ENCODE measurements around the gene NCKAP1. TPM values are rescaled to one million over a fixed set of nuclear protein-coding genes. Genes with fewer than 3 reads are reported as not detected.

The NCKAP1 gene
- total and polyA plus RNA-seq, 2 of the 4 experiments (the other 2 are of a cell fraction) = 91.1 to 160 TPM

GRCh38 chr2:182951948-182952663 is 86.2 kb downstream of the NCKAP1 start:
- Histone ChIP-seq H3K18ac (ENCODE audit: low read depth, low read length) (no peak overlapping the region), H3K56ac (ENCODE audit: extremely low read depth, insufficient read depth, low read length) (no peak overlapping the region), H4K20me1 (ENCODE audit: insufficient read depth, low read length) (peaks cover 3% of the 10 kb centered on the region; the same call in 1 of the 2 replicates), H3K9me3 (ENCODE audit: control insufficient read depth, insufficient read depth, low read length) (no peaks in the 10 kb centered on the region), H4K91ac (ENCODE audit: insufficient read depth, low read depth, low read length) (no peak overlapping the region), H3K4ac (ENCODE audit: low read depth, low read length) (no peak overlapping the region), H3K4me3 (ENCODE audit: insufficient read depth, low read depth, low read length) (no peak overlapping the region), H2AK9ac (replicated peaks; ENCODE audit: low read depth, low read length, poor library complexity) (no peak overlapping the region), H2BK120ac (ENCODE audit: low read depth, low read length) (no peak overlapping the region), H4K5ac (ENCODE audit: low read depth, low read length) (no peak overlapping the region), H2BK20ac (ENCODE audit: low read depth, low read length) (no peak overlapping the region), H3K14ac (replicated peaks; ENCODE audit: low read depth, low read length) (no peak overlapping the region), H2AFZ (replicated peaks; ENCODE audit: low read length, poor library complexity) (no peak overlapping the region), H3K23ac (ENCODE audit: low read depth, low read length) (no peak overlapping the region), H3K9me1 (ENCODE audit: insufficient read depth, low read length) (peaks cover 3% of the 10 kb centered on the region; the same call in 1 of the 2 replicates), H3K27me3 (ENCODE audit: control insufficient read depth, insufficient read depth, low read length) (no peaks in the 10 kb centered on the region), H3K9ac (ENCODE audit: low read depth, low read length) (no peak overlapping the region), H3K4me1 (ENCODE audit: control insufficient read depth, insufficient read depth, low read length) (peaks cover 2% of the 10 kb centered on the region), H2BK15ac (ENCODE audit: low read depth, low read length) (no peak overlapping the region), H3K4me2 (ENCODE audit: low read depth, low read length) (no peak overlapping the region), H3K79me1 (ENCODE audit: low read depth in 1 of 2, low read length in 2 of 2) (peaks cover 6 to 19% of the 10 kb centered on the region in 2 experiments; a peak in 3 of 4 replicates), H2AK5ac (ENCODE audit: low read depth, low read length) (no peak overlapping the region), H2BK5ac (ENCODE audit: low read depth, low read length, poor library complexity, severe bottlenecking) (no peak overlapping the region), H3K27ac (ENCODE audit: insufficient read depth, low read length) (no peak overlapping the region), H3K36me3 (ENCODE audit: control insufficient read depth, insufficient read depth, low read length) (peaks cover 17% of the 10 kb centered on the region), H4K8ac (ENCODE audit: low read depth in 2 of 2, low read length in 2 of 2) (no peak overlapping the region; a peak in 1 of 4 replicates)
- POLR2A ChIA-PET (ENCODE audit: unreplicated experiment) = interaction anchor here (0.6 kb wide), 1 partner anchor 237 kb away, joined by 3 read pairs; no protein-coding TSS in a partner anchor
- dilution Hi-C loops (cut with HindIII; ENCODE audit: low sequenced_read_pairs, unreplicated experiment) = no loop called here
- DNase-seq (no peak), ATAC-seq (ENCODE audit: low read depth) (no peak)
- CTCF ChIA-PET = no interaction called here
- no TSS peak for BruUV-seq (replicated peaks)
- intact Hi-C loops (cut with micrococcal nuclease) = no loop called here
- TF ChIP-seq, protein P1, sequence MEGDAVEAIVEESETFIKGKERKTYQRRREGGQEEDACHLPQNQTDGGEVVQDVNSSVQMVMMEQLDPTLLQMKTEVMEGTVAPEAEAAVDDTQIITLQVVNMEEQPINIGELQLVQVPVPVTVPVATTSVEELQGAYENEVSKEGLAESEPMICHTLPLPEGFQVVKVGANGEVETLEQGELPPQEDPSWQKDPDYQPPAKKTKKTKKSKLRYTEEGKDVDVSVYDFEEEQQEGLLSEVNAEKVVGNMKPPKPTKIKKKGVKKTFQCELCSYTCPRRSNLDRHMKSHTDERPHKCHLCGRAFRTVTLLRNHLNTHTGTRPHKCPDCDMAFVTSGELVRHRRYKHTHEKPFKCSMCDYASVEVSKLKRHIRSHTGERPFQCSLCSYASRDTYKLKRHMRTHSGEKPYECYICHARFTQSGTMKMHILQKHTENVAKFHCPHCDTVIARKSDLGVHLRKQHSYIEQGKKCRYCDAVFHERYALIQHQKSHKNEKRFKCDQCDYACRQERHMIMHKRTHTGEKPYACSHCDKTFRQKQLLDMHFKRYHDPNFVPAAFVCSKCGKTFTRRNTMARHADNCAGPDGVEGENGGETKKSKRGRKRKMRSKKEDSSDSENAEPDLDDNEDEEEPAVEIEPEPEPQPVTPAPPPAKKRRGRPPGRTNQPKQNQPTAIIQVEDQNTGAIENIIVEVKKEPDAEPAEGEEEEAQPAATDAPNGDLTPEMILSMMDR (conservative IDR thresholded peaks at IDR 0.05; ENCODE audit: low read depth, low read length) = no peak
- TF ChIP-seq CHD1 (IDR thresholded peaks at IDR 0.05; ENCODE audit: low read depth, low read length) (no peak), USF2 (IDR thresholded peaks at IDR 0.05; ENCODE audit: low read depth, low read length) (no peak), RAD21 (IDR thresholded peaks at IDR 0.05; ENCODE audit: low read length) (no peak), SMC3 (IDR thresholded peaks at IDR 0.05; ENCODE audit: low read depth, low read length) (no peak)
- WGBS, 2 experiments (ENCODE audit: extremely low coverage in 2 of 2, insufficient read length in 1 of 2) = no CpG with 5 or more reads among the region's 3 CpGs
- in situ Hi-C loops (cut with MboI; ENCODE audit: low sequenced_read_pairs) = no loop called here
